Measurements from ENCODE around the gene ESYT1. TPM values are rescaled to one million over a fixed set of nuclear protein-coding genes. Genes with fewer than 3 reads are reported as not detected.

The ESYT1 gene
- total RNA-seq, 1 experiment from 2014 or later, result 152 TPM

GRCh38 chr12:56119361-56119796 is 8.7 kb upstream of the ESYT1 start:
- no peak for TF ChIP-seq POLR2AphosphoS5 (IDR thresholded peaks at IDR 0.05; ENCODE audit: low read depth, low read length)
- peak; percentile 92 for TF ChIP-seq CTCF (IDR thresholded peaks at IDR 0.05)
- TF ChIP-seq REST (IDR thresholded peaks at IDR 0.05; ENCODE audit: insufficient read depth in 1 of 2, low read depth in 2 of 2, low read length in 1 of 2), result no peak
- no peak for TF ChIP-seq TCF7L2 (IDR thresholded peaks at IDR 0.05; ENCODE audit: low read depth, low read length)
- 0 out of 2 replicates have a peak, but pooled peaks have one; percentile 16 for TF ChIP-seq SIN3A (IDR thresholded peaks at IDR 0.05; ENCODE audit: borderline replicate concordance, insufficient read depth, low read depth, low read length)
- DNase-seq (ENCODE audit: low read depth, low spot score), result no peak
- Histone ChIP-seq H3K9me3 (ENCODE audit: control insufficient read depth, insufficient read depth, low read depth, low read length) (no peaks in the 10 kb centered on the region), H3K36me3 (ENCODE audit: control insufficient read depth, insufficient read depth, low read length) (peaks cover 8% of the 10 kb centered on the region; the same call in 1 of the 2 replicates), H3K4me3 (ENCODE audit: low read depth in 2 of 2, low read length in 2 of 2) (peak overlapping the region; percentile 69 to 100), H3K27me3 (ENCODE audit: control insufficient read depth, insufficient read depth, low read length) (no peaks in the 10 kb centered on the region), H3K27ac (ENCODE audit: low read length) (peak overlapping the region; percentile 82), H3K4me1 (ENCODE audit: control insufficient read depth, insufficient read depth, low read length) (peaks cover 27% of the 10 kb centered on the region)
- intact Hi-C loops (cut with micrococcal nuclease; ENCODE audit: unreplicated experiment), result loop anchor here (1.0 to 10.0 kb wide), 3 partner anchors 38 to 75 kb away; partner anchors contain the start of genes MYL6, RPS26 and SMARCC2
- BruUV-seq (replicated peaks), result no TSS peak
- POLR2A ChIA-PET, result interaction anchor here (1.1 kb wide), 1 partner anchor 15 kb away, joined by 4 read pairs; no protein-coding TSS in a partner anchor
- ATAC-seq, result peak; percentile 32
- in situ Hi-C loops (cut with HindIII; ENCODE audit: low pct_unique_long_range_greater_than_20kb, low sequenced_read_pairs), result no loop called here
- CTCF ChIA-PET, result interaction anchor here (0.6 to 1.4 kb wide), 2 partner anchors 43 to 70 kb away, joined by 4 to 8 read pairs; partner anchors contain the start of gene SMARCC2

DNA sequence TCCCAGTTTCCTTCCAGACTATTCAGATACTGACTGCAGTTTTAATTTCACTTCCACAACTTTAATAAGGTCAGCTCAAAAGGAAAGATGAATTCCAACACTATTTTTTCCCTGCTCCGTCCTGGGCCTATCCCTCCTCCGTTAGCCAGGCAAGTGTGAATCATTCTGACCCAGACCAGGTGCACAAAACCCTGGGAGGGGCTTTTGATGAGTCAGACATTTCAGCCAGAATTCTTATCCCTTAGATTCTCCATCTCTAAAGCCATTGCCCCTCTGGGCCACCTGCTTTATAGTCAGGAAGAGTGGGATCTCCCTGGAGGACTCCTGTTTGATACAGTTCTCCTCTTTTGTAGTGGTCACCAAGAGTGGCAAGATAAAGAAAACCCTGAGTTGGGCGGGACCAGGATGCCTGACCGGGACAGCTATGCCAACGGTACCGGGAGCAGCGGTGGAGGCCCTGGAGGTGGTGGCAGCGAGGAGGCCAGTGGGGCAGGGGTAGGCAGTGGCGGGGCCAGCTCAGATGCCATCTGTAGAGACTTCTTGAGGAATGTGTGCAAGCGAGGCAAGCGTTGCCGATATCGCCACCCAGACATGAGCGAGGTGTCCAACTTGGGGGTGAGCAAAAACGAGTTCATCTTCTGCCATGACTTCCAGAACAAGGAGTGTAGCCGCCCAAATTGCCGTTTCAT is 7.8 kb upstream of the ESYT1 start:
- intact Hi-C loops (cut with micrococcal nuclease; ENCODE audit: unreplicated experiment) (no loop called here), in situ Hi-C loops (cut with HindIII; ENCODE audit: low pct_unique_long_range_greater_than_20kb, low sequenced_read_pairs) (no loop called here)
- Histone ChIP-seq H3K27me3 (ENCODE audit: control insufficient read depth, insufficient read depth, low read length) (no peaks in the 10 kb centered on the region), H3K27ac (ENCODE audit: low read length) (peak overlapping the region; percentile 82), H3K4me1 (ENCODE audit: control insufficient read depth, insufficient read depth, low read length) (peaks cover 20% of the 10 kb centered on the region), H3K36me3 (ENCODE audit: control insufficient read depth, insufficient read depth, low read length) (peaks cover 8% of the 10 kb centered on the region; the same call in 1 of the 2 replicates), H3K9me3 (ENCODE audit: control insufficient read depth, insufficient read depth, low read depth, low read length) (no peaks in the 10 kb centered on the region), H3K4me3 (ENCODE audit: low read depth in 2 of 2, low read length in 2 of 2) (no peak overlapping the region)
- no peak for TF ChIP-seq POLR2AphosphoS5 (IDR thresholded peaks at IDR 0.05; ENCODE audit: low read depth, low read length)
- TF ChIP-seq TCF7L2 (IDR thresholded peaks at IDR 0.05; ENCODE audit: low read depth, low read length), result no peak
- TF ChIP-seq SIN3A (IDR thresholded peaks at IDR 0.05; ENCODE audit: borderline replicate concordance, insufficient read depth, low read depth, low read length), result no peak
- TF ChIP-seq REST (IDR thresholded peaks at IDR 0.05; ENCODE audit: insufficient read depth in 1 of 2, low read depth in 2 of 2, low read length in 1 of 2), result no peak
- no peak for TF ChIP-seq CTCF (IDR thresholded peaks at IDR 0.05)
- no peak for ATAC-seq
- ChIA-PET POLR2A (interaction anchor here (1.1 kb wide), 1 partner anchor 16 kb away, joined by 4 read pairs; no protein-coding TSS in a partner anchor), CTCF (interaction anchor here (0.6 to 1.4 kb wide), 2 partner anchors 42 to 69 kb away, joined by 4 to 8 read pairs; partner anchors contain the start of gene SMARCC2)
- BruUV-seq (replicated peaks), result no TSS peak
- no peak for DNase-seq (ENCODE audit: low read depth, low spot score)
